HG03565 (cell line): ENCODE measurements around the gene CAPN5.
"Not testable (repeated sequence)": the region's sequence is repeated elsewhere in the genome, so short reads cannot be mapped to it uniquely, and the experiment has no call there.

ENCODE experiments used
- ATAC-seq: cut with Tn5 transposase; IDR thresholded peaks from one replicate; pipeline ENCODE4 v1.9.1; 2021; ENCODE audit warnings: mild to moderate bottlenecking, moderate library complexity; ENCODE audit not compliant: unreplicated experiment

Gene CAPN5

DNA sequence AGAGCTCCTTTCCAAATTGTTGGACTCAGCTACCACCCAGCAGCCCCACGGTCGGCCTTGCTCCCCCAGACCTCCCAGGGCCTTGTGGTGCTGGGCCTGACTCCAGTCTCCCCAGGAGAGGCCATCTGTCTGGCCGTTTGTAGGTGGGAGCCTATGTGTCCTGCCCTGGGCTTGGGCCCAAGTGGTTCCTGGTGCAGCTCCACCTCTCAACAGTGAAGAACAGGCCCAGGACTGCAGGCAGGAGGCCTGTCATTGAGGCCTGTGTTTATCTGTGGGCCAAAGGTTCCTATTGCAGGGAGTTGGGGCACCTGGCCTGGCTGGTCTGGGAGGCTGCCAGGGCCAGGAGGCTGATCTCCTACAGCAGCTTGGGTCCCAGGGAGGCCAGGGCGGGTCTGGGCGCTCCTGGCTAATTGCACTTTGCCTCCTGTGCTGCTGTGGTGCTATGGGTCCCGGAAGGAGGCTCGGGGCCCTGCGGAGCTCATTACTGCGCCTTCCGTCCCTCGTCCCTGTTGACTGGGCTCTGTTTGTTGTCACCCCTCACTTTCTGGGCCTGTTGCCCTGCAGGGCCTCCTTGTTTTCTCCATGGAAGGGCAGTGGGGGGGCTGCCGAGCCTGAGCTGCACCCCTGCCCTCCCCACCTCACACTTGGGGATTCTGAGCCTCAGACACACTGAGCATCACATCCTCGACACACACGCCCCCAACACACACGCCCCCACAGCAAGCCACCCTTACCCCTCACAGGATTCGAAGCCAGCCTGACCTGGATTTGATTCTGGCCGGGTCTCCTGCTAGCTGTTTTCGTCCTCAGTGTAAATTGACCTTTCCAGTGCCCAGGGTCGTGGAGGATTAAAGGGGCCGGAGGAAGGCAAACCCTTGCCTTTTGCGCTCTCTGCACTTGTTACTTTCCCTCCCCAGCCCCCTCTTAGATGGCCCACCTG lies 29.1 kb downstream of the CAPN5 start:
- ATAC-seq = no peak

DNA sequence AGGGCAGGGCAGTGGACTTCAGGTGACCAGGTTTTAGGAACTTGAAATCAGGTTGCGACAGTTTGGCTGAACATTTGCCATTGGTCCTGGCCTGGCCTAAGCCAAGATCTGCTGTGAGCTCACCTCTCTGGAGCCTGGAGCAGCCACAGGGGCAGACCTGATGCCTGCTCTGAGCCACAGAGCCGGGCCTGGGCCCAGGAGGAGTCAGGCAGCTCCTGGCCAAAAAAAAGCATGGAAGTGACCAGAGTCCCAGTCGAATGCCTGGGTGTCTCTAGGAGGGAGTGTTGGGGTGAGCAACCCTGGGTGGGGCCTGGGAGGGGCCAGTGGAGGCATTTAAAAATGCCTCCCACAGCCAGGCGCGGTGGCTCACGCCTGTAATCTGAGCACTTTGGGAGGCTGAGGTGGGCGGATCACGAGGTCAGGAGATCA lies 29.8 kb downstream of the CAPN5 start:
- no peak for ATAC-seq

DNA sequence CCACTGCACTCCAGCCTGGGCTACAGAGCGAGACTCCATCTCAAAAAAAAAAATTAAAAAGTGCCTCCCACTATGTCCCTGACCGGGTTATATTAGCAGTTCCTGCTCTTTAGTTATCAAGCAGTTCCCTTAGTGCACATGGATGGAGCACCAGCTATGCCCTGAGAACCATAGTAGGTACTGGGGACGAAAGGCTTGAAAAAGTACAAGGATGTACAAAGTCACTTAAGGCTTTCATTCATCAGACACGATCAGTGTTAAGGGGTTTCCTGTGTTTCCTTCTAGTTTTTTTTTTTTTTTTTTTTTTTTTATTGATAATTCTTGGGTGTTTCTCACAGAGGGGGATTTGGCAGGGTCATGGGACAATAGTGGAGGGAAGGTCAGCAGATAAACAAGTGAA lies 30.4 kb downstream of the CAPN5 start:
- ATAC-seq = not testable (repeated sequence)

DNA sequence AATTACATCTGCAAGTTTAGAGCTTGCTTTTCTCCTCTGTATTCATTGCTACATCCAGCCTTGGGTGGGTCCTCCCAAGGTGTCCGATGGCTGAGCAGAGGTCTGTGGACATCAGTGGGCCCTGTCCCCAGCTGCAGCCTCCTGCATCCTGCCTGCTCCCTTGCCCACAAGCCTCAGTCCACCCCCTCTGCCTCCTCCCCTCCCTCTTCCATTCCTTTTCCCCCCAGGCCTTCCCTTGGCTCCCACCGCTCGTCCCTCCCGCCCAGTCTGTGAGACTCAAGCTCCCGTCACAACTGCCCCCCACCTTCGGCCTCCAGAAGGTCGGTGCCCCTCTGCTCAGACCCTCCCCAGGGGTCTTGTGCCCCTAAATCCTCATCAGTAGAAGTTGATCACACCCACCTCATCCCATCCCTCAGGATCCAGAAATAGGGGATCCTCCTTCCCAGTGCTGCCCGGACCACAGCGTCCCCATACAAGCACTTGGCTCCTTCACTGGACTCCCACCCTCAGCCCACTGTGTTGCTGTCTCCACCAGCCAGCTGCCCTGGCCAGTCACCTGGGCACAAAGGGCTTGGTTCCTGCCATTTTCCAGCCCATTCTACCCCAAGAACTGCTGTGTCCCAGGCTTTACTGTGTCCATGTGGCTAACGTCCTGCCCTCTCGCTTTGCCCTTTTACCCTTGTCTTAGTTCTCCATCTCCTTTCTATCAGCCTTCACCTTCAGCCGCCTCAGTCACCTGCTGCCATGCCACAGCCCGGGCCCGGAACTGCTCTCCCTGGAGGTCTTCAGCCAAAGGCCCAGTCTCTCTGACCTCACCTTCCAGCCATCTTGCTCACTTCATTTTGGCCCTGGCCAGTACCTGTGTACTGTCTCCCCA lies 33.6 kb downstream of the CAPN5 start:
- no peak for ATAC-seq

DNA sequence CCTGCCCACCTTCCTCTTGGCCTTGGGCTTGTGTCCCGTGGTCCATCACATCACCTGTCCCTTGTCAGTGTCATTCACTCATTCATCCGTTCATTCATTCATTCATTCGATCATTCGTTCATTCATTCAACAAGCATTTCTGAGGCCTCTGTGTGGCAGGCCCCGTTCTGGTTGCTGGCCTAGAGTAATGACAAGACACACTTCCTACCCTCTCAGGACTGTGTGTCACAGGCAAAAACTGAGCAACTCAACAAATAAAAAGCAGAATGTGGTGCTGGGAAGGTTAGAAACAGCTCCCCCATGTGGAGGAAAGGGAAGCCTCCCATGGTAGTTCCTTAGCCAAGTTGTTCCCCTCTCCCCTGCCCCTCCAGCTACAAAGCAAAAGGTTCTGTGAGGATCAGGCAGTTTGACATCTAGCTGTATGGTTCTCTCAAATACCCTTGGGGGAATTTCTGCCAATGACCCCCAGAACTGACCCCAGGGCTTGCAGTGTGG lies 34.3 kb downstream of the CAPN5 start:
- ATAC-seq = no peak

DNA sequence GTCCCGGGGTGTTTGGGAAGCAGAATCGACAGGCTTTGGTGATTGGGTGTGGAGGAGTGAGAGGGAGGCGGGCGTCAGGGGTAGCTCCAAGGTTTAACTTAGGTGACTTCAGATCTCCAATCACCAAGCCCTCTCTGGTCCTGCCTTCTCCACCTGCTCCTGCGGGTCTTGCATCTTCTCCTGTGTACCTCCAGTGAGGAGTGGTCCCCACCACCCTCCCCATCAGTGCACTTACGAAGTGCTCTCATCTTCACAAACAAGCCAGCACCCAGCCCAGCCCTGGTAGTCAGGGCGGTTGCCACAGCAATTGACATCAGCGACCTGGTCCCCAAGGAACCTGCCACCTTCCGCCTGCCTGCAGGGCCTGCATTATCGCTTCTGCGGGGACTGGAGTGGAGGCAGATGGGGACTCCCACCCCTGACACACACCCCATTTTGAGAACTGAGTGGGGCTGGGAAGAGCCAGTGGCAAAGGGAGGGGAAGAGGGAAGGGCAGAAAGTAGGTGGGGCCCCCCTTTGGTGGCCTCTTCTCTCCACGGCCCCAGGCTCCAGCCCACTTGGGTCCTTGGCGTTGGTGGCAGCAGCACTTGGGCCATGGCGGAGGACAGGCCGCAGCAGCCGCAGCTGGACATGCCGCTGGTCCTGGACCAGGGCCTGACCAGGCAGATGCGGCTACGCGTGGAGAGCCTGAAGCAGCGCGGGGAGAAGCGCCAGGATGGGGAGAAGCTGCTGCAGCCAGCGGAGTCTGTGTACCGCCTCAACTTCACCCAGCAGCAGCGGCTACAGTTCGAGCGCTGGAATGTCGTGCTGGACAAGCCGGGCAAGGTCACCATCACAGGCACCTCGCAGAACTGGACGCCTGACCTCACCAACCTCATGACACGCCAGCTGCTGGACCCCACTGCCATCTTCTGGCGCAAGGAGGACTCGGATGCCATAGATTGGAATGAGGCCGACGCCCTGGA lies 35.8 kb downstream of the CAPN5 start, which contains the start of gene OMP:
TSS of gene OMP (plus strand) at position 595 of the 965 bp plus-strand sequence. CDS start at position 595, 0 bp downstream.
- ATAC-seq = no peak

- no peak for ATAC-seq
Measured at GRCh38 chr11:77103319-77103718, 36.5 kb downstream of the CAPN5 start.

GRCh38 chr11:77104727-77105126 lies 38.0 kb downstream of the CAPN5 start:
- no peak for ATAC-seq

DNA sequence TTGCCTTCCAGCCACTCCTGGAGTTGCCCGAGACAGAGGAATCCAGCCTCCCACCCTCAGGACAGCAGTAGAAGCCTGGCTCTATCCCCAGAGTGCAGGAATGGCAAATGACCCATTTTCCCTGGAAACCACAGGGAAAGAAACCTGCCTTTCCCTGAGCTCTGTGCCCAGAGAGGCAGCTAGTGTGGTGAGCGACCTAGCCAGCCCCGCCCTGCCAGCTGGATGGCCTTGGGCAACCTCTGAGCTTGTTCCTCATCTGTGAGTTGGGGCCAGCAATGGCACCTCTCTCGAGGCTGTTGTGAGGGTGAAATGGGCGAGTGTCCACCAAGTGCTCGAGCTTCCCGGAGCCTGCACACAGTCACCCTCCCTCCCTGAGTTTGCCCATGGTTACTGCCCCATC lies 39.5 kb downstream of the CAPN5 start:
- no peak for ATAC-seq

DNA sequence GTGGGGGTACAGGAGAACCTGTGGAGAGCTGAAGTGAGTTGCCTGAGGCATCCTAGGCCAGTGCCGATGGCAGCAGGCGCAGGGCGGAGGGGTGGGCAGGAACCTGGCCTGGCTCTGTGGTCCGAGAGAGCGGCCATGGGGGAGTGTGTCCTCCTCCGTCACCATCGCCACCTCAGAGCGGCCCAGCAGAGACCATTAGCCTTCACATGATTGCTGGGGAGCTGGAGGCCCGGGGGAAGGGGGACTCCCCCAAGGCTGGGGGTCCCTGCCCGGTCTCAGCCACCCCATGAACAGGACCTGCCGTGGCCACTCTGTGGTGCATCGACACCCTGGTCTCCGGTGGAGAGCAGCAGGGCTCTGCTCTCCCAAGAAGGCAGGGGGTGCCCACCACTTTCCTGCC lies 40.0 kb downstream of the CAPN5 start:
- ATAC-seq = no peak

DNA sequence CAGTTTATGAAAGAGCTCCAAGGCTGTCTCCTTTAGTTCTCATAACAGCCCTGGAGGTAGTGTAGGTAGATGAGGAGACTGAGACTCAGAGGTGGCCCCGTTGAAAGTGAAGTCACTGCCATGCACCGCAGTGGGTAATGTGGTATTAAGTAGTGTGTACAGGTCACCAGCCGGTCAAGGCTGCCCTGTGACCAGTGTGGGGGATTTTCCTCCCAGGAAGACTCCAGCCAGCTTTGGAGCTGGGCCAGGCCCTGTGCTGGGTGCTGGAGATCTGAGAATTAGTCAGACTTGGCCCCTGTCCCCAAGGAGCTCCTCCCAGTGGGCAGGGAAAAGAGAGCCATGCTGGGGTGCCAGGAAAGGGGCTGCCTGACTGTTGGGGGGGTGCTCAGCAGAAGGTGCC lies 41.2 kb downstream of the CAPN5 start:
- no peak for ATAC-seq

GRCh38 chr11:77108436-77108835 lies 41.7 kb downstream of the CAPN5 start:
- no peak for ATAC-seq

DNA sequence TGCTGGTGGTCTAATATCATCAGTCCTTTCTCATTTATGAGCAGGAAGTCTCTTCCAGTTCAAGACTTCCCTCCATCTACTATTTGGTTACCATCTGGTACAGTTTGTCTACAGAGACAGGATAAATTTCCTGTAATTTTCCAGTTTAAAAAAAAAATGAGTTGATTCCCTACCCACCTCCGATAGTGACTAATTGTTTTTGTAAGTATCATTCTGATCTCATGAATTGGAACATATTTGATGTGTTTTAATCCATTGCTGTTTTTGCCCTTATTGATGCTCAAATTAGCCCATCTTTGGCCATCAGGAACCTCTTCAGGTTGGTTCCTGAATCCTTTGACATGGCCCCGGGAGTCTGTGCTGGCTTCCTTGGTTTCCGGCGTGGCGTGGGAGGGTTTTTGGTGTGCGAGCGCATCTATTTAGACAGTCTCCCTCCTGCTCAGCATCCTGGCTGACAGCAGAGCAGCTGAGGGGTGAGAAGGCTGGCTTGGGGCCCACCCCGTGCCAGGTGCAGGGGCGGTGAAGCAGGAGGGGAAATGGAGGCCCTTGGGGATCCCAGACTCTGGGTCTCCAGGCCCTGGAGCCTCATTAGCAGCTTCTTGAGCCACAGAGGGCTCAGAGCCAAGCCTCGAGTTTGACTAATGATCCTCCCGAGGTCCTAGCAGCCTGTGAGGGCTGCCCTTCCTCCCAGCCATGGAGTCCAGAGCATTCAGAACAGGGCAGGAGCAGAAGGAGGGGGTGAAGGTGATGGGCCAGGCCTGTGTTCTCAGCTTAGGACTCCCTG lies 42.7 kb downstream of the CAPN5 start:
- ATAC-seq = no peak

DNA sequence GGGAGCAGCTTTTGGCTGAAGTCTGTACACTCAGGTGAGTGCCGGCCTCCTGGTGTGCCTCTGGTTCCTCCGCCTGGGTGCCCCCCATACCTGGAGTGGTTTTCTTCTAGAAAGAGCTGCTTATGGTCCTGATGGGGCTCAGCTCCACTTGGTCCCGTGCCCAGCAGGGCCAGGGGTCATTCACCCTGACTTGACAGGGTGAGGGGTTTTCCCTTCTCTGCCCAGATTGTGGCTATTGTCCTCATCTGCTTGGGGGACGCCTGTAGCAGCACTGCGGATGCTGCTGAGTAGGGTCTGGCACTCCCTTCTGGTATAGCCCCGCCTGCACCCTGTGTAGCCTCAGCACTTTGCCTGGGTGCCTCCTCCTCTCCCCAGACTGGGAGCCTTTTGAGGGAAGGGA lies 44.1 kb downstream of the CAPN5 start:
- ATAC-seq = no peak

GRCh38 chr11:77111277-77111676 lies 44.5 kb downstream of the CAPN5 start:
- no peak for ATAC-seq

DNA sequence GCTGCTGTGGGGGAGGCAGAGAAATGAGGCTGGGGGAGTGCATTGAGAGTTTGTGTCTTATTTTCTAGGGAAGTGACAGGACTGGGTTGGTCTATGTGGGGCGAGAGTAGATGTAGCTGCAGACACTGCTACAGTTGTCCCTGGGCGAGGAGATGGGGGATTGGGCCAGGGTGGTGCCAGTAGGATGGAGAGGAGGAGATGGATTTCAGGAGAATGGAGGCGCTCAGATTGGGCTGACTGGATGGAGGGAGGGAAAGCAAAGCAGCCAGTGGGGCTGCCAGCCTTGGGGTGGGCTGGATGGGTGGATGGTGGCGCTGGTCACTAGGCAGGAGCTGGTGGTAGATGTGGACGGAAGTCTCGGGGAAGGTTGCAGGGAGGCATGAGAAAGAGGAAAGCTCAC lies 45.2 kb downstream of the CAPN5 start:
- no peak for ATAC-seq

GRCh38 chr11:77112641-77113381 lies 46.0 kb downstream of the CAPN5 start:
- no peak for ATAC-seq

DNA sequence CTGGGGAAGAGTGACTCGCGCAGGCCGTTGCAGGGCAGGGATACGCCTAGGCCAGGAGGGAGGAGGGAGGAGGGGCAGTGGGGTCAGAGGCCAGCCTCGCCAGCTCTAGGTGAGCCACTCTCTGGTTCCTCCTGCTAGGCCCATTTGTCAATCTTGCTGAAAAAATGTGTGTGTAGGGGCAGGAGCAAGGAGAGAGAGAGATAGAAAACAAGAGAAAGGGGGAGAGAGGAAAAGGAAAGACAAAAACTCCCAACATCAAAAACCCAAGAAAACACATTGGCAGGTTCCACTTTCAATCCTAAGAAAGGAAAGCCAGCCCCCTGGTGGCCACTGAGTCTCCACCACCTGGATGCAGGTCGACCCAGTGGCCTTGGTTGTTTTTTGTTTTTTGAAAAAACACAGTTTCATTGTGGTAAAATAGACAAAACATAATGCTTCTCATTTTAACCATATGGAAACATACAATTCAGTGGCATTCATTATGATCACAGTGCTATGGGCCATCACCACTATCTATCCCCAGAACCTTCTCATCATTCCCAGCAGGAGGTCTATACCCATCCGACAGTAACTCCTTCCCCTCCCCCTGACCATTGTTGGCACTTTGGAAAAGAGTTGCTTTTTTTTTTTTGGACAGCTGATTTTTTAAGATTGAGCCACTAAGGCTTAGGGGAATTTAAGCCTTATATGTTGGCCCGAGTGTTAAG lies 46.8 kb downstream of the CAPN5 start:
- no peak for ATAC-seq
